Camera-type eye (tissue), 1 donor: ENCODE measurements around the gene ATF6B. TPM values are rescaled to one million over a fixed set of nuclear protein-coding genes. Genes with fewer than 3 reads are reported as not detected.

Experiments
- total RNA-seq: library from RNA; depleted of rRNA; stranded (reverse); fragments of >200 nt; gene quantifications from one replicate; pipeline ENCODE4 v1.2.3, GENCODE V29; 2014

Gene ATF6B
- total RNA-seq: 35.8 TPM

GRCh38 chr6:32127717-32128592 is at the start of gene ATF6B:
ATF6B (minus strand) TSS chr6:32128246; CDS start chr6:32128207, 39 bp downstream.

GRCh38 chr6:32175711-32176475 is 47.8 kb upstream of the ATF6B start, which contains the start of gene AGPAT1:
AGPAT1 (minus strand) TSS chr6:32176084; CDS start chr6:32171496, 4,588 bp downstream.

GRCh38 chr6:32164295-32164694 is 36.2 kb upstream of the ATF6B start, which contains the start of gene EGFL8:
EGFL8 (plus strand) TSS chr6:32164595; CDS start chr6:32166166, 1,571 bp downstream.

GRCh38 chr6:32153564-32154513 is 25.8 kb upstream of the ATF6B start, which contains the start of gene PPT2:
PPT2 (plus strand) TSS chr6:32154141; CDS start chr6:32154595, 454 bp downstream.

GRCh38 chr6:32151863-32152768 is 24.1 kb upstream of the ATF6B start, which contains the start of gene PRRT1:
PRRT1 (minus strand) TSS chr6:32151939; CDS start chr6:32151827, 112 bp downstream.

GRCh38 chr6:32109114-32109764 is 18.8 kb downstream of the ATF6B start, which contains the start of gene TNXB:
TNXB (minus strand) TSS chr6:32109338; CDS start chr6:32098198, 11,140 bp downstream.

Other genes with a start within 250 kb of the ATF6B start
- 3.0 TPM for gene SLC44A4, start 249.2 kb downstream of the ATF6B start, total RNA-seq
- gene EHMT2, start 230.5 kb downstream of the ATF6B start, total RNA-seq: 86.3 TPM
- gene ZBTB12, start 226.2 kb downstream of the ATF6B start, total RNA-seq: 17.9 TPM
- gene C2, start 200.5 kb downstream of the ATF6B start, total RNA-seq: 6.2 TPM
- 14.6 TPM for gene CFB, start 182.2 kb downstream of the ATF6B start, total RNA-seq
- 54.3 TPM for gene NELFE, start 169.3 kb downstream of the ATF6B start, total RNA-seq
- gene SKIC2, start 169.1 kb downstream of the ATF6B start, total RNA-seq: 47.2 TPM
- gene DXO, start 156.1 kb downstream of the ATF6B start, total RNA-seq: 20.6 TPM
- gene C4A, start 146.2 kb downstream of the ATF6B start, total RNA-seq: 29.9 TPM
- 12.1 TPM for gene C4B, start 113.5 kb downstream of the ATF6B start, total RNA-seq
- gene CYP21A2, start 89.8 kb downstream of the ATF6B start, total RNA-seq: 0.22 TPM
- gene TNXB, start 18.9 kb downstream of the ATF6B start, total RNA-seq: 129 TPM
- 3.4 TPM for gene FKBPL, start 2.0 kb upstream of the ATF6B start, total RNA-seq
- gene PRRT1, start 23.7 kb upstream of the ATF6B start, total RNA-seq: 1.6 TPM
- gene PPT2, start 25.9 kb upstream of the ATF6B start, total RNA-seq: 318 TPM
- 21.4 TPM for gene EGFL8, start 36.3 kb upstream of the ATF6B start, total RNA-seq
- gene AGPAT1, start 47.8 kb upstream of the ATF6B start, total RNA-seq: 20.1 TPM
- 73.4 TPM for gene RNF5, start 50.2 kb upstream of the ATF6B start, total RNA-seq
- 2.6 TPM for gene AGER, start 56.0 kb upstream of the ATF6B start, total RNA-seq
- 84.5 TPM for gene PBX2, start 62.0 kb upstream of the ATF6B start, total RNA-seq
- 1.8 TPM for gene GPSM3, start 64.4 kb upstream of the ATF6B start, total RNA-seq
- gene NOTCH4, start 95.8 kb upstream of the ATF6B start, total RNA-seq: 13.6 TPM
- gene TSBP1, start 243.7 kb upstream of the ATF6B start, total RNA-seq: not detected